H9 (cell line): ENCODE results near the gene C13orf42. TPM values are rescaled to one million over a fixed set of nuclear protein-coding genes. Genes with fewer than 3 reads are reported as not detected.

ENCODE experiments used
- DNase-seq: peaks from one replicate; pipeline ENCODE4 v3.0.0-alpha.2; 2017
- H2AFZ ChIP-seq: one replicate; pipeline ENCODE4 v1.6.1; 2013; ENCODE audit warnings: mild to moderate bottlenecking, low read length, control low read depth, moderate library complexity
- H2AK5ac ChIP-seq: 2 replicates; pipeline ENCODE4 v1.6.1; 2013; ENCODE audit warnings: low read length, control low read depth, mixed read lengths; ENCODE audit not compliant: insufficient read length
- H2BK120ac ChIP-seq: one replicate; pipeline ENCODE4 v1.6.1; 2013; ENCODE audit warnings: low read depth, mild to moderate bottlenecking, low read length, control low read depth, inconsistent platforms; ENCODE audit not compliant: poor library complexity, severe bottlenecking
- H2BK12ac ChIP-seq: 2 replicates; pipeline ENCODE4 v1.6.1; 2013; ENCODE audit warnings: low read length, control low read depth, mixed read lengths, low read depth; ENCODE audit not compliant: insufficient read length
- H2BK15ac ChIP-seq: 2 replicates; pipeline ENCODE4 v1.6.1; 2013; ENCODE audit warnings: low read depth, low read length, control low read depth
- H2BK20ac ChIP-seq: one replicate; pipeline ENCODE4 v1.6.1; 2013; ENCODE audit warnings: low read depth, mild to moderate bottlenecking, low read length, control low read depth, inconsistent platforms; ENCODE audit not compliant: poor library complexity, severe bottlenecking
- H2BK5ac ChIP-seq: 2 replicates; pipeline ENCODE4 v1.6.1; 2013; ENCODE audit warnings: low read length, control low read depth, mixed read lengths; ENCODE audit not compliant: insufficient read length
- H3K14ac ChIP-seq: 2 replicates; pipeline ENCODE4 v1.6.1; 2013; ENCODE audit warnings: low read length, control low read depth; ENCODE audit not compliant: insufficient read depth
- H3K18ac ChIP-seq: 2 replicates; pipeline ENCODE4 v1.6.1; 2013; ENCODE audit warnings: low read depth, mild to moderate bottlenecking, mixed read lengths, low read length, control low read depth; ENCODE audit not compliant: insufficient read length
- H3K23ac ChIP-seq: 2 replicates; pipeline ENCODE4 v1.6.1; 2013; ENCODE audit warnings: low read length, control low read depth, mixed read lengths, low read depth; ENCODE audit not compliant: insufficient read length
- H3K23me2 ChIP-seq: 2 replicates; pipeline ENCODE4 v1.6.1; 2013; ENCODE audit warnings: low read depth, mild to moderate bottlenecking, mixed read lengths, low read length, control low read depth; ENCODE audit not compliant: insufficient read length, poor library complexity, severe bottlenecking
- H3K27ac ChIP-seq: 2 replicates; pipeline ENCODE4 v1.5.1; 2013; ENCODE audit warnings: low read length, control low read depth, mixed read lengths, low read depth; ENCODE audit not compliant: insufficient read length
- H3K27me3 ChIP-seq: 2 replicates; pipeline ENCODE4 v1.6.1; 2013; ENCODE audit warnings: low read length, control low read depth, inconsistent platforms; ENCODE audit not compliant: insufficient read depth
- H3K4ac ChIP-seq: 2 replicates; pipeline ENCODE4 v1.6.1; 2013; ENCODE audit warnings: low read depth, mild to moderate bottlenecking, control low read depth, inconsistent platforms, low read length, moderate library complexity
- H3K4me1 ChIP-seq: 2 replicates; pipeline ENCODE4 v1.6.1; 2013; ENCODE audit warnings: low read length, control low read depth, inconsistent platforms; ENCODE audit not compliant: insufficient read depth
- H3K4me2 ChIP-seq: 2 replicates; pipeline ENCODE4 v1.6.1; 2013; ENCODE audit warnings: low read length, control low read depth, mixed read lengths; ENCODE audit not compliant: insufficient read length, insufficient read depth
- H3K56ac ChIP-seq: 2 replicates; pipeline ENCODE4 v1.6.1; 2013; ENCODE audit warnings: low read depth, mild to moderate bottlenecking, mixed read lengths, low read length, control low read depth; ENCODE audit not compliant: insufficient read length
- H3K79me1 ChIP-seq: 2 replicates; pipeline ENCODE4 v1.6.1; 2013; ENCODE audit warnings: low read depth, mild to moderate bottlenecking, moderate library complexity, low read length, control low read depth, inconsistent platforms; ENCODE audit not compliant: insufficient read depth, poor library complexity, severe bottlenecking
- H3K79me2 ChIP-seq: 2 replicates; pipeline ENCODE4 v1.6.1; 2013; ENCODE audit warnings: low read length, control low read depth, inconsistent platforms; ENCODE audit not compliant: insufficient read depth
- H3K9ac ChIP-seq: 2 replicates; pipeline ENCODE4 v1.6.1; 2013; ENCODE audit warnings: low read length, control low read depth, mixed read lengths; ENCODE audit not compliant: insufficient read length; ENCODE audit errors: extremely low read depth
- H3K9me3 ChIP-seq: one replicate; pipeline ENCODE4 v1.6.1; 2013; ENCODE audit warnings: low read depth, low read length, inconsistent platforms; ENCODE audit not compliant: control insufficient read depth
- H3T11ph ChIP-seq: one replicate; pipeline ENCODE4 v1.6.1; 2013; ENCODE audit warnings: mild to moderate bottlenecking, low read length, control low read depth, inconsistent platforms
- H4K20me1 ChIP-seq: one replicate; pipeline ENCODE4 v1.6.1; 2013; ENCODE audit not compliant: control insufficient read depth, insufficient read length, insufficient read depth
- H4K5ac ChIP-seq: 2 replicates; pipeline ENCODE4 v1.6.1; 2013; ENCODE audit warnings: low read depth, mild to moderate bottlenecking, mixed read lengths, low read length, control low read depth; ENCODE audit not compliant: insufficient read length
- H4K8ac ChIP-seq: replicated peaks from 2 replicates; pipeline ENCODE4 v1.6.1; 2013; ENCODE audit warnings: low read length, control low read depth, mixed read lengths, low read depth; ENCODE audit not compliant: insufficient read length
- H4K91ac ChIP-seq: 2 replicates; pipeline ENCODE4 v1.6.1; 2013; ENCODE audit warnings: low read depth, mild to moderate bottlenecking, moderate library complexity, mixed read lengths, low read length, control low read depth; ENCODE audit not compliant: insufficient read length
- H3K27ac Mint-ChIP-seq, 3 experiments: 2 replicates in 2 of 3; 3 replicates in 1 of 3; pipeline ENCODE4 v1.8.0; 2020 to 2021; ENCODE audit warnings: mixed read lengths in 3 of 3, mild to moderate bottlenecking in 1 of 3, moderate library complexity in 1 of 3
- H3K27me3 Mint-ChIP-seq: 2 replicates; pipeline ENCODE4 v1.8.0; 2021; ENCODE audit warnings: low read depth, mild to moderate bottlenecking, moderate library complexity, mixed read lengths
- H3K36me3 Mint-ChIP-seq, 3 experiments: 2 replicates in 2 of 3; 3 replicates in 1 of 3; pipeline ENCODE4 v1.8.0; 2020 to 2021; ENCODE audit warnings: low read depth in 3 of 3, mixed read lengths in 3 of 3; ENCODE audit not compliant: insufficient read depth in 1 of 3
- H3K4me1 Mint-ChIP-seq, 2 experiments: 2 replicates each; pipeline ENCODE4 v1.8.0; 2020; ENCODE audit warnings: mixed read lengths in 2 of 2
- H3K4me3 Mint-ChIP-seq, 2 experiments: 2 replicates in 1 of 2; 3 replicates in 1 of 2; pipeline ENCODE4 v1.8.0; 2020 to 2021; ENCODE audit warnings: mild to moderate bottlenecking in 2 of 2, mixed read lengths in 2 of 2, moderate library complexity in 1 of 2
- H3K9me3 Mint-ChIP-seq, 2 experiments: 2 replicates in 1 of 2; 3 replicates in 1 of 2; pipeline ENCODE4 v1.8.0; 2020; ENCODE audit warnings: mild to moderate bottlenecking in 2 of 2, mixed read lengths in 2 of 2, moderate library complexity in 1 of 2
- CTCF ChIP-seq: fragments of 200-600 bp; sonication (generic); conservative IDR thresholded peaks from 3 replicates; pipeline ENCODE4 v1.8.0; 2021; ENCODE audit warnings: antibody characterized with exemption, mild to moderate bottlenecking
- whole genome bisulfite sequencing: extraction: QIAGEN DNeasy Blood & Tissue Kit; methylation state at CpG from one replicate; pipeline ENCODE4 v1.1.7; 2013; ENCODE audit warnings: missing lambda C conversion rate, low lambda C conversion rate, mixed read lengths; ENCODE audit not compliant: insufficient read length; ENCODE audit errors: extremely low coverage; 5-methylcytosine and 5-hydroxymethylcytosine counted together
- total RNA-seq: library from RNA; stranded (reverse); gene quantifications from 2 replicates; pipeline ENCODE4 v1.2.1, GENCODE V29; 2021

Gene C13orf42
- total RNA-seq, 1 experiment from 2014 or later = 16.5 TPM

- Histone ChIP-seq H4K5ac (no peak overlapping the region), H3T11ph (no peak overlapping the region), H2BK20ac (no peak overlapping the region), H2AK5ac (no peak overlapping the region), H3K18ac (no peak overlapping the region), H3K79me1 (no peaks in the 10 kb centered on the region), H3K79me2 (no peaks in the 10 kb centered on the region), H2BK12ac (no peak overlapping the region), H4K20me1 (no peaks in the 10 kb centered on the region), H3K27me3 (no peaks in the 10 kb centered on the region), H3K23me2 (no peaks in the 10 kb centered on the region), H2BK5ac (no peak overlapping the region), H3K27ac (no peak overlapping the region), H2BK120ac (no peak overlapping the region), H3K4me1 (peaks cover 2% of the 10 kb centered on the region; the same call in 1 of the 2 replicates), H4K91ac (no peak overlapping the region), H2AFZ (no peak overlapping the region), H3K4ac (no peak overlapping the region), H3K14ac (no peak overlapping the region), H3K56ac (no peak overlapping the region), H3K23ac (no peak overlapping the region), H4K8ac (no peak overlapping the region), H3K9ac (no peak overlapping the region), H3K9me3 (no peaks in the 10 kb centered on the region), H2BK15ac (no peak overlapping the region), H3K4me2 (no peak overlapping the region)
- Mint-ChIP-seq H3K27me3 (peaks cover 2% of the 10 kb centered on the region; the same call in 1 of the 2 replicates), H3K9me3 (no peaks in the 10 kb centered on the region), H3K27ac (no peak overlapping the region), H3K4me3 (no peak overlapping the region), H3K4me1 (peaks cover 9 to 11% of the 10 kb centered on the region in 2 experiments), H3K36me3 (no peaks in the 10 kb centered on the region)
- DNase-seq = no peak
- no CpG with 5 or more reads among the region's 5 CpGs for WGBS
- TF ChIP-seq CTCF = no peak
These were observed 77.5 kb downstream of the C13orf42 start for GRCh38 chr13:51033421-51034185.
